Activated CD4-positive, alpha-beta T cell treated with anti-CD3 and anti-CD28 coated beads for 48 hours (primary cell): Measurements from ENCODE around the gene TAOK3.
"Not testable (repeated sequence)": the region's sequence is repeated elsewhere in the genome, so short reads cannot be mapped to it uniquely, and the experiment has no call there.

ENCODE experiments used
- DNase-seq: peaks from one replicate; pipeline ENCODE4 v3.0.0-alpha.2; 2020

Gene TAOK3

GRCh38 chr12:118188690-118189371, 183.9 kb downstream of the TAOK3 start:
- DNase-seq = no peak

GRCh38 chr12:118187751-118188435, 184.8 kb downstream of the TAOK3 start:
- DNase-seq = no peak

GRCh38 chr12:118185602-118186397, 186.9 kb downstream of the TAOK3 start:
- no peak for DNase-seq

- DNase-seq = no peak
Observed at GRCh38 chr12:118183711-118184110, 189.0 kb downstream of the TAOK3 start.

- no peak for DNase-seq
Observed at GRCh38 chr12:118183155-118183554, 189.6 kb downstream of the TAOK3 start.

GRCh38 chr12:118175823-118176447, 196.8 kb downstream of the TAOK3 start:
- no peak for DNase-seq

GRCh38 chr12:118166946-118167345, 205.8 kb downstream of the TAOK3 start:
- DNase-seq = no peak

GRCh38 chr12:118164798-118165486, 207.8 kb downstream of the TAOK3 start:
- peak; percentile 18 for DNase-seq

GRCh38 chr12:118160536-118160935, 212.2 kb downstream of the TAOK3 start:
- no peak for DNase-seq

GRCh38 chr12:118151755-118152154, 221.0 kb downstream of the TAOK3 start:
- DNase-seq = no peak

GRCh38 chr12:118150625-118151024, 222.1 kb downstream of the TAOK3 start:
- DNase-seq = no peak

- no peak for DNase-seq
Observed at GRCh38 chr12:118148287-118148686, 224.4 kb downstream of the TAOK3 start.

GRCh38 chr12:118145798-118146156, 226.9 kb downstream of the TAOK3 start:
- DNase-seq = no peak

- DNase-seq = no peak
Observed at GRCh38 chr12:118145113-118145797, 227.5 kb downstream of the TAOK3 start.

GRCh38 chr12:118144499-118144898, 228.2 kb downstream of the TAOK3 start:
- DNase-seq = no peak

GRCh38 chr12:118140825-118141224, 231.9 kb downstream of the TAOK3 start:
- DNase-seq = no peak

- no peak for DNase-seq
Observed at GRCh38 chr12:118137148-118137678, 235.5 kb downstream of the TAOK3 start.

- peak; percentile 61 for DNase-seq
Observed at GRCh38 chr12:118136559-118137003, 236.1 kb downstream of the TAOK3 start.

- peak; percentile 96 for DNase-seq
Observed at GRCh38 chr12:118135788-118136558, 236.7 kb downstream of the TAOK3 start, which contains the start of gene PEBP1. PEBP1 (plus strand) TSS chr12:118136124; CDS start chr12:118136210, 86 bp downstream.

- DNase-seq = not testable (repeated sequence)
Observed at GRCh38 chr12:118129436-118129835, 243.3 kb downstream of the TAOK3 start.

GRCh38 chr12:118127867-118128266, 244.8 kb downstream of the TAOK3 start:
- DNase-seq = no peak
